ENCODE results near the gene SLC9A2. TPM values are rescaled to one million over a fixed set of nuclear protein-coding genes. Genes with fewer than 3 reads are reported as not detected.

SLC9A2 gene
- total and polyA plus RNA-seq, 4 experiments from 2014 or later: not detected

DNA sequence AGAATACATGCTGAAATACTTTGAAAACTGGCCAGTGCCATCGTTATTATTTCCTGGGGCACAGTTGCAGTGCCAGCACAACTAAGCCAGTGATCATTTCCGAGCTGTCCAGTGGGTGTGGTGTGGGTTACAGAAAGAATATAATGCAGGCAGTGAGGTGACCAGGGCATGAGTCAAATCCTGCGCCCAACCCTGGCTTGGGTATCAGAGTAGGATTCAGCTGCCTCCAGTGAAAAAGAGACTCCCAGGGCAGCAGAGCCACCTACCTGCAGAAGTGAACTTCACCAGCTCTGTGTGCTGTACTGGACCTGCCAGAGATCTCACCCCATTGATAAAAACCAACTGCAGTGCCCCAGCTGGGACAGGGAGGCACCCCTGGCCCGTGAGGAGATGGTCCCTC, 18.0 kb downstream of the SLC9A2 start:
- Mint-ChIP-seq H3K27me3 (peaks cover 4 to 6% of the 10 kb centered on the region in 2 donors), H3K4me3 (no peak overlapping the region), H3K4me1 (no peaks in the 10 kb centered on the region), H3K9me3 (no peaks in the 10 kb centered on the region), H3K27ac (no peak overlapping the region), H3K36me3 (no peaks in the 10 kb centered on the region)
- no peaks in the 10 kb centered on the region for H3K27me3 ChIP-seq (ENCODE audit: insufficient read depth, low read length)
- DNase-seq: no peak
- CTCF ChIA-PET (ENCODE audit: partially characterized antibody): interaction anchor here (1.1 to 1.5 kb wide), 2 partner anchors 8 to 22 kb away, joined by 3 to 5 read pairs; no protein-coding TSS in a partner anchor
- no peak overlapping the region for H3K4me3 ChIP-seq (ENCODE audit: low read length in 2 of 2)
- intact Hi-C loops (cut with micrococcal nuclease): no loop called here
- no peaks in the 10 kb centered on the region for H3K36me3 ChIP-seq (ENCODE audit: insufficient read depth, low read length)
- no peaks in the 10 kb centered on the region for H3K9me3 ChIP-seq (ENCODE audit: control insufficient read depth in 1 of 2, low read length in 2 of 2)
- H3K27ac ChIP-seq (ENCODE audit: low read depth, low read length): no peak overlapping the region
- no peaks in the 10 kb centered on the region for H3K4me1 ChIP-seq (ENCODE audit: insufficient read depth, low read length)
- POLR2A ChIA-PET (ENCODE audit: partially characterized antibody): no interaction called here

DNA sequence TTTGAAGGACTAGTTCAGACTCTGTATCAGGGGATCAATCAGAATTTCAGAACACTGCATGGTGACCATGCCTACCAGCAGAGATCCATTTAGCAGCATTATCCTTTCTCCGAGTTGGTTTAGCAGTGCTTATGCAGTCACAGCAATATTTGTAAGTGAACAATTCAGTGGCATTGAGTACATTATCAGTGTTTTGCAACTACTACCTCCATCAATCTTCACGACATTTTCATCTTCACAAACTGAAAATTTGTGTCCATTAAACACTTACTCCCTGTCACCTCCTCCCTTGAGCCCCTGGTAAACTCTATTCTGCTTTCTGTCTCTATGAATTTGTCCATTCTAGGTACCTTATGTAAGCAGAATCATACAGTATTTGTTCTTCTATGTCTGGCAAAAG, 20.1 kb downstream of the SLC9A2 start:
- H3K4me1 ChIP-seq (ENCODE audit: insufficient read depth, low read length): no peaks in the 10 kb centered on the region
- H3K4me3 ChIP-seq (ENCODE audit: low read length in 2 of 2): no peak overlapping the region
- H3K27me3 Mint-ChIP-seq: peaks cover 6 to 8% of the 10 kb centered on the region in 2 donors
- H3K9me3 ChIP-seq (ENCODE audit: control insufficient read depth in 1 of 2, low read length in 2 of 2): no peaks in the 10 kb centered on the region
- H3K36me3 Mint-ChIP-seq: no peaks in the 10 kb centered on the region
- H3K27ac Mint-ChIP-seq: no peak overlapping the region
- POLR2A ChIA-PET (ENCODE audit: partially characterized antibody): no interaction called here
- no peaks in the 10 kb centered on the region for H3K27me3 ChIP-seq (ENCODE audit: insufficient read depth, low read length)
- no peaks in the 10 kb centered on the region for H3K36me3 ChIP-seq (ENCODE audit: insufficient read depth, low read length)
- no peak for DNase-seq
- H3K9me3 Mint-ChIP-seq: peaks cover 0 to 2% (median 0%) of the 10 kb centered on the region in 8 donors
- H3K27ac ChIP-seq (ENCODE audit: low read depth, low read length): no peak overlapping the region
- no peak overlapping the region for H3K4me3 Mint-ChIP-seq
- no peaks in the 10 kb centered on the region for H3K4me1 Mint-ChIP-seq
- intact Hi-C loops (cut with micrococcal nuclease): no loop called here
- CTCF ChIA-PET (ENCODE audit: partially characterized antibody): no interaction called here

DNA sequence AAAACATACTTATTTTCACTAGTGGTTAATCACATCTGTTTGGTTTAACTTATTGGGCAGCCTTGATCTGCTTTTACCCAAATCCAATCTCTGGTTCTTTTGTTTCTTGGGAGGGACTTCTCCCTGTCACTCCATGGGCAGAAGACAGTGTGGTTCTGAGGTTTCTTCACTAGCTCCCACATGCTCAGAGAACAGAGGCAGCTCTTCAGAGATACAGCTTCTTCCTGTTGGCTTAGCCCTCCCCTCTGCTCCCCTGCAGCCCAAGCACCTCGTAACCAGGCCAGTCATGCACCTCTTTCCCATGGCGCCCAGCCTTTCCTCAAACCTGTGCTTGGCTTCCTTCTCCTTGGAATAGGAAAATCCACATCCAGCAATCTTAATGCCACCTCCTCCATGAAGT, 32.8 kb downstream of the SLC9A2 start:
- intact Hi-C loops (cut with micrococcal nuclease): no loop called here
- no peak overlapping the region for H3K27ac ChIP-seq (ENCODE audit: low read depth, low read length)
- H3K9me3 ChIP-seq (ENCODE audit: control insufficient read depth in 1 of 2, low read length in 2 of 2): no peaks in the 10 kb centered on the region
- no peaks in the 10 kb centered on the region for H3K4me1 ChIP-seq (ENCODE audit: insufficient read depth, low read length)
- ChIA-PET CTCF (ENCODE audit: partially characterized antibody) (no interaction called here), POLR2A (ENCODE audit: partially characterized antibody) (no interaction called here)
- peaks cover 9 to 13% of the 10 kb centered on the region in 2 donors for H3K27me3 Mint-ChIP-seq
- H3K27ac Mint-ChIP-seq: no peak overlapping the region
- peaks cover 0 to 13% (median 4%) of the 10 kb centered on the region in 8 donors for H3K9me3 Mint-ChIP-seq
- peaks cover 0 to 2% (median 0%) of the 10 kb centered on the region in 4 donors for H3K4me1 Mint-ChIP-seq
- no peak overlapping the region for H3K4me3 ChIP-seq (ENCODE audit: low read length in 2 of 2)
- no peaks in the 10 kb centered on the region for H3K27me3 ChIP-seq (ENCODE audit: insufficient read depth, low read length)
- H3K36me3 Mint-ChIP-seq: no peaks in the 10 kb centered on the region
- no peak for DNase-seq
- H3K4me3 Mint-ChIP-seq: no peak overlapping the region
- H3K36me3 ChIP-seq (ENCODE audit: insufficient read depth, low read length): no peaks in the 10 kb centered on the region

DNA sequence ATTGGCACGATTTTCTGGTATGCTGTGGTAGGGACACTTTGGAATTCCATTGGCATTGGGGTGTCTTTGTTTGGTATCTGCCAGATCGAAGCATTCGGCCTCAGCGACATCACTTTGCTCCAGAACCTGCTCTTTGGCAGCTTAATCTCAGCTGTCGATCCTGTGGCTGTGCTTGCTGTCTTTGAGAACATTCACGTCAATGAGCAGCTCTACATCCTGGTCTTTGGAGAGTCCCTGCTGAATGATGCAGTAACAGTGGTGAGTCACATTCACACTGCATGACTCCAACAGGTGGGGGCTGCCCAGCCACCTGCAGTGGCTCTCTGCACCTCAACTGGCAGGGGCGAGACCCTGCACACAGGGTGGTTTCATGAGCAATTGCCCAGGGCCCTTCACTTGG, 38.4 kb downstream of the SLC9A2 start:
- Mint-ChIP-seq H3K27ac (no peak overlapping the region), H3K4me1 (peaks cover 0 to 5% (median 4%) of the 10 kb centered on the region in 4 donors), H3K27me3 (peaks cover 8 to 9% of the 10 kb centered on the region in 2 donors), H3K36me3 (no peaks in the 10 kb centered on the region), H3K9me3 (no peaks in the 10 kb centered on the region), H3K4me3 (no peak overlapping the region)
- CTCF ChIA-PET (ENCODE audit: partially characterized antibody): interaction anchor here (0.5 kb wide), 1 partner anchor 49 kb away, joined by 4 read pairs; no protein-coding TSS in a partner anchor
- no peak for DNase-seq
- POLR2A ChIA-PET (ENCODE audit: partially characterized antibody): no interaction called here
- H3K27ac ChIP-seq (ENCODE audit: low read depth, low read length): no peak overlapping the region
- no peaks in the 10 kb centered on the region for H3K9me3 ChIP-seq (ENCODE audit: control insufficient read depth in 1 of 2, low read length in 2 of 2)
- H3K27me3 ChIP-seq (ENCODE audit: insufficient read depth, low read length): no peaks in the 10 kb centered on the region
- H3K4me1 ChIP-seq (ENCODE audit: insufficient read depth, low read length): no peaks in the 10 kb centered on the region
- intact Hi-C loops (cut with micrococcal nuclease): no loop called here
- H3K4me3 ChIP-seq (ENCODE audit: low read length in 2 of 2): no peak overlapping the region
- H3K36me3 ChIP-seq (ENCODE audit: insufficient read depth, low read length): no peaks in the 10 kb centered on the region

DNA sequence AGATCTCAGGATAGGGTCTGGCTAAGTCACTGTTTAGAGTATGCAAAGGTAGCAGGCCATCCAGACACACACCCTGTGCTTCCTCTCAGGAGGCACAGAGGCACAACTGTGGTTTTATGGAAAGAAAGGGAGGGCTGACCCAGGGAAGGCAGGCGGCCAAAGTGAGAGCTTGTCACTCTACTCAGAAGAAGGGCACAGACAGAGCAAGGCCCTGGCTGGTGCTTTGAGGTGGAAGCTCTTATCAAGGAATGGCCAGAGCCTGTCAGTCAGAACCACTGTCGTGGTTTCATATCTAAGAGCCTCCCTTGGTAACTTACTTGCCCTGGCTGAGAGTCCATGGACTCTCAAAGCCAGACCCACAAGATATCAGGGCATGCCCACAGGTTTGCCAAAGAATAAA, 40.7 kb downstream of the SLC9A2 start:
- Histone ChIP-seq H3K36me3 (ENCODE audit: insufficient read depth, low read length) (no peaks in the 10 kb centered on the region), H3K27me3 (ENCODE audit: insufficient read depth, low read length) (no peaks in the 10 kb centered on the region), H3K4me1 (ENCODE audit: insufficient read depth, low read length) (no peaks in the 10 kb centered on the region), H3K9me3 (ENCODE audit: control insufficient read depth in 1 of 2, low read length in 2 of 2) (no peaks in the 10 kb centered on the region), H3K4me3 (ENCODE audit: low read length in 2 of 2) (no peak overlapping the region), H3K27ac (ENCODE audit: low read depth, low read length) (no peak overlapping the region)
- intact Hi-C loops (cut with micrococcal nuclease): no loop called here
- H3K27me3 Mint-ChIP-seq: peaks cover 5 to 6% of the 10 kb centered on the region in 2 donors
- peaks cover 0 to 12% (median 8%) of the 10 kb centered on the region in 4 donors for H3K4me1 Mint-ChIP-seq
- H3K9me3 Mint-ChIP-seq: no peaks in the 10 kb centered on the region
- no peak overlapping the region for H3K27ac Mint-ChIP-seq
- ChIA-PET CTCF (ENCODE audit: partially characterized antibody) (no interaction called here), POLR2A (ENCODE audit: partially characterized antibody) (no interaction called here)
- DNase-seq: no peak
- H3K4me3 Mint-ChIP-seq: no peak overlapping the region
- no peaks in the 10 kb centered on the region for H3K36me3 Mint-ChIP-seq

DNA sequence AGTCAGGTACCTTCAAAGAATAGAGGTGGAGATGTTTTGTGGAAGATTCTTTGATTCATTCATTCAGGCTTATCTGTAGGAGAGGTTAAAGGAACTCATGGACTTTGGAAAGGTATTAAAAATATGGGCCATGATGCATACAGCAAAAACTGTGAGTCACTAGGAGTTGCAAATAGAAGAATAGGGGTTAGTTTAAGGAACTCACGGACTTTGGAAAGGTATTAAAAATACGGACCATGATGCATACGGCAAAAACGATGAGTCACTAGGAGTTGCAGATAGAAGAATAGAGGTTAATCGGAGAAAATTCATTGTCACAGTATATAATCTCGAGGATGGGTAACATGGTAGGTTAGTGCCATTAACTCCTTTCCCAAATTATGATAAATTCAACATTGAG, 41.2 kb downstream of the SLC9A2 start:
- H3K27me3 Mint-ChIP-seq: peaks cover 5 to 6% of the 10 kb centered on the region in 2 donors
- Histone ChIP-seq H3K27ac (ENCODE audit: low read depth, low read length) (no peak overlapping the region), H3K4me3 (ENCODE audit: low read length in 2 of 2) (no peak overlapping the region), H3K36me3 (ENCODE audit: insufficient read depth, low read length) (no peaks in the 10 kb centered on the region), H3K4me1 (ENCODE audit: insufficient read depth, low read length) (no peaks in the 10 kb centered on the region), H3K9me3 (ENCODE audit: control insufficient read depth in 1 of 2, low read length in 2 of 2) (no peaks in the 10 kb centered on the region), H3K27me3 (ENCODE audit: insufficient read depth, low read length) (no peaks in the 10 kb centered on the region)
- ChIA-PET CTCF (ENCODE audit: partially characterized antibody) (no interaction called here), POLR2A (ENCODE audit: partially characterized antibody) (no interaction called here)
- H3K36me3 Mint-ChIP-seq: no peaks in the 10 kb centered on the region
- peaks cover 0 to 12% (median 8%) of the 10 kb centered on the region in 4 donors for H3K4me1 Mint-ChIP-seq
- no peak for DNase-seq
- no peak overlapping the region for H3K27ac Mint-ChIP-seq
- no peaks in the 10 kb centered on the region for H3K9me3 Mint-ChIP-seq
- intact Hi-C loops (cut with micrococcal nuclease): no loop called here
- H3K4me3 Mint-ChIP-seq: no peak overlapping the region

DNA sequence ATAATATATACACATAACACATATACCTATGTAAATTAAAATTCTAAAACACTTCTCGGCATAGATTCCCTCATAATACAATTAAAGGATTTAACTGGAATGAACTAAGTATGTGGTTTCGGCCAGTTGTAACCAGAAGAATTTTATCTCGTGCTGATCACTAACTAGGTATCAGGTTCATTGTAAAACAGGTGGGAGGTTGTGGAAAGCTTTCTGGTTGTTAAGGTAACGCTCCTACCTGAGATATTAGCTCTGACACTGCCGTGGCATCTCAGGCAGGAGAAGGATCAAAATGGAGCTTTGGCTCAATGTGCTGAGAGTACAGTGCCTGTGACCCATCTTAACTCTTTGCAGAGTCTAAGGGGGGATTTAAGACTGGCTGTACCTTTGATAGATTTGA, 42.5 kb downstream of the SLC9A2 start:
- no peak for DNase-seq
- Mint-ChIP-seq H3K27me3 (peaks cover 5 to 8% of the 10 kb centered on the region in 2 donors), H3K4me1 (peaks cover 0 to 12% (median 8%) of the 10 kb centered on the region in 4 donors), H3K36me3 (no peaks in the 10 kb centered on the region), H3K4me3 (peak overlapping the region in 1 of 8 donors; percentile 27), H3K9me3 (no peaks in the 10 kb centered on the region), H3K27ac (no peak overlapping the region)
- Histone ChIP-seq H3K27me3 (ENCODE audit: insufficient read depth, low read length) (no peaks in the 10 kb centered on the region), H3K4me3 (ENCODE audit: low read length in 2 of 2) (no peak overlapping the region), H3K36me3 (ENCODE audit: insufficient read depth, low read length) (no peaks in the 10 kb centered on the region), H3K9me3 (ENCODE audit: control insufficient read depth in 1 of 2, low read length in 2 of 2) (no peaks in the 10 kb centered on the region), H3K4me1 (ENCODE audit: insufficient read depth, low read length) (no peaks in the 10 kb centered on the region), H3K27ac (ENCODE audit: low read depth, low read length) (no peak overlapping the region)
- ChIA-PET POLR2A (ENCODE audit: partially characterized antibody) (no interaction called here), CTCF (ENCODE audit: partially characterized antibody) (no interaction called here)
- intact Hi-C loops (cut with micrococcal nuclease): no loop called here

DNA sequence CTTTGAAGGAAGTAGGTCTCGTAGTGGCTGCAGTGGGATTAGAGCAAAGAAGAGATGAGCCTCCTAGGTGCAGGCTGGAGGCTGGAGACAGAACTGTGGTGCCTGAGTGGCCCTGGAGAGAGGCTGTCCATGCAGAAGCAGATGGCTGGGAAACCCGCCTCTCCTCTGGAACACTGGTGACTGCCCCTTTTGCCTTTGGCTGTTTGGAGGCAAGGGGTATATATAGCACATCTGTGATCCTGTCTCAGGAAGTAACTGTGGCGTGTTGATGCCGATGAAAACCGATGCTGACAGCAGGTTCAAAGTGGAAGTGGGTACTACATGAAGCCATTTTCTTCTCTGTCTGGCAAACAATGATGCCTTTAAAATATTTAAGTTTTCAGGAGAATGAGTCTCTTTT, 43.5 kb downstream of the SLC9A2 start:
- Mint-ChIP-seq H3K9me3 (no peaks in the 10 kb centered on the region), H3K36me3 (no peaks in the 10 kb centered on the region), H3K27me3 (peaks cover 5 to 7% of the 10 kb centered on the region in 2 donors), H3K4me3 (peak overlapping the region in 1 of 8 donors; percentile 39), H3K4me1 (peaks cover 0 to 12% (median 8%) of the 10 kb centered on the region in 4 donors), H3K27ac (no peak overlapping the region)
- POLR2A ChIA-PET (ENCODE audit: partially characterized antibody): no interaction called here
- Histone ChIP-seq H3K36me3 (ENCODE audit: insufficient read depth, low read length) (no peaks in the 10 kb centered on the region), H3K9me3 (ENCODE audit: control insufficient read depth in 1 of 2, low read length in 2 of 2) (no peaks in the 10 kb centered on the region), H3K4me3 (ENCODE audit: low read length in 2 of 2) (no peak overlapping the region), H3K4me1 (ENCODE audit: insufficient read depth, low read length) (no peaks in the 10 kb centered on the region), H3K27me3 (ENCODE audit: insufficient read depth, low read length) (no peaks in the 10 kb centered on the region), H3K27ac (ENCODE audit: low read depth, low read length) (no peak overlapping the region)
- intact Hi-C loops (cut with micrococcal nuclease): no loop called here
- DNase-seq: no peak
- CTCF ChIA-PET (ENCODE audit: partially characterized antibody): no interaction called here
